Nephron progenitor cell (in vitro differentiated cells): ENCODE results near the gene TBC1D4.

ENCODE experiments used
- DNase-seq: peaks from one replicate; pipeline ENCODE4 v3.0.0; 2021
- H3K27ac Mint-ChIP-seq: 2 replicates; pipeline ENCODE4 v1.8.0; 2021; ENCODE audit warnings: mild to moderate bottlenecking, moderate library complexity, mixed read lengths
- H3K27me3 Mint-ChIP-seq: 2 replicates; pipeline ENCODE4 v1.8.0; 2021; ENCODE audit warnings: mild to moderate bottlenecking, low read depth, mixed read lengths; ENCODE audit not compliant: poor library complexity
- H3K36me3 Mint-ChIP-seq: 2 replicates; pipeline ENCODE4 v1.8.0; 2021; ENCODE audit warnings: low read depth, mixed read lengths
- H3K4me1 Mint-ChIP-seq: 2 replicates; pipeline ENCODE4 v1.8.0; 2021; ENCODE audit warnings: mixed read lengths
- H3K4me3 Mint-ChIP-seq: 2 replicates; pipeline ENCODE4 v1.8.0; 2021; ENCODE audit warnings: mild to moderate bottlenecking, moderate library complexity, mixed read lengths
- H3K9me3 Mint-ChIP-seq: 2 replicates; pipeline ENCODE4 v1.8.0; 2021; ENCODE audit warnings: mild to moderate bottlenecking, moderate library complexity, mixed read lengths
- TF ChIP-seq, protein P1 (sequence below): fragments of 200-600 bp; sonication (generic); IDR thresholded peaks from 2 replicates; pipeline ENCODE4 v1.5.0; 2021; ENCODE audit warnings: antibody characterized with exemption

The TBC1D4 gene, protein sequence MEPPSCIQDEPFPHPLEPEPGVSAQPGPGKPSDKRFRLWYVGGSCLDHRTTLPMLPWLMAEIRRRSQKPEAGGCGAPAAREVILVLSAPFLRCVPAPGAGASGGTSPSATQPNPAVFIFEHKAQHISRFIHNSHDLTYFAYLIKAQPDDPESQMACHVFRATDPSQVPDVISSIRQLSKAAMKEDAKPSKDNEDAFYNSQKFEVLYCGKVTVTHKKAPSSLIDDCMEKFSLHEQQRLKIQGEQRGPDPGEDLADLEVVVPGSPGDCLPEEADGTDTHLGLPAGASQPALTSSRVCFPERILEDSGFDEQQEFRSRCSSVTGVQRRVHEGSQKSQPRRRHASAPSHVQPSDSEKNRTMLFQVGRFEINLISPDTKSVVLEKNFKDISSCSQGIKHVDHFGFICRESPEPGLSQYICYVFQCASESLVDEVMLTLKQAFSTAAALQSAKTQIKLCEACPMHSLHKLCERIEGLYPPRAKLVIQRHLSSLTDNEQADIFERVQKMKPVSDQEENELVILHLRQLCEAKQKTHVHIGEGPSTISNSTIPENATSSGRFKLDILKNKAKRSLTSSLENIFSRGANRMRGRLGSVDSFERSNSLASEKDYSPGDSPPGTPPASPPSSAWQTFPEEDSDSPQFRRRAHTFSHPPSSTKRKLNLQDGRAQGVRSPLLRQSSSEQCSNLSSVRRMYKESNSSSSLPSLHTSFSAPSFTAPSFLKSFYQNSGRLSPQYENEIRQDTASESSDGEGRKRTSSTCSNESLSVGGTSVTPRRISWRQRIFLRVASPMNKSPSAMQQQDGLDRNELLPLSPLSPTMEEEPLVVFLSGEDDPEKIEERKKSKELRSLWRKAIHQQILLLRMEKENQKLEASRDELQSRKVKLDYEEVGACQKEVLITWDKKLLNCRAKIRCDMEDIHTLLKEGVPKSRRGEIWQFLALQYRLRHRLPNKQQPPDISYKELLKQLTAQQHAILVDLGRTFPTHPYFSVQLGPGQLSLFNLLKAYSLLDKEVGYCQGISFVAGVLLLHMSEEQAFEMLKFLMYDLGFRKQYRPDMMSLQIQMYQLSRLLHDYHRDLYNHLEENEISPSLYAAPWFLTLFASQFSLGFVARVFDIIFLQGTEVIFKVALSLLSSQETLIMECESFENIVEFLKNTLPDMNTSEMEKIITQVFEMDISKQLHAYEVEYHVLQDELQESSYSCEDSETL (N-terminal part only)

GRCh38 chr13:75482070-75482819, at the start of gene TBC1D4:
TBC1D4 (minus strand) TSS chr13:75482169; CDS start chr13:75481767, 402 bp downstream.
- H3K4me1 Mint-ChIP-seq: peaks cover 39% of the 10 kb centered on the region
- H3K27me3 Mint-ChIP-seq: peaks cover 7% of the 10 kb centered on the region
- H3K27ac Mint-ChIP-seq: peak within 1 kb of the TSS; percentile 99
- DNase-seq: peak; percentile 85
- H3K4me3 Mint-ChIP-seq: peak within 1 kb of the TSS; percentile 95
- H3K36me3 Mint-ChIP-seq: no peaks in the 10 kb centered on the region
- H3K9me3 Mint-ChIP-seq: no peaks in the 10 kb centered on the region
- TF ChIP-seq, protein P1, sequence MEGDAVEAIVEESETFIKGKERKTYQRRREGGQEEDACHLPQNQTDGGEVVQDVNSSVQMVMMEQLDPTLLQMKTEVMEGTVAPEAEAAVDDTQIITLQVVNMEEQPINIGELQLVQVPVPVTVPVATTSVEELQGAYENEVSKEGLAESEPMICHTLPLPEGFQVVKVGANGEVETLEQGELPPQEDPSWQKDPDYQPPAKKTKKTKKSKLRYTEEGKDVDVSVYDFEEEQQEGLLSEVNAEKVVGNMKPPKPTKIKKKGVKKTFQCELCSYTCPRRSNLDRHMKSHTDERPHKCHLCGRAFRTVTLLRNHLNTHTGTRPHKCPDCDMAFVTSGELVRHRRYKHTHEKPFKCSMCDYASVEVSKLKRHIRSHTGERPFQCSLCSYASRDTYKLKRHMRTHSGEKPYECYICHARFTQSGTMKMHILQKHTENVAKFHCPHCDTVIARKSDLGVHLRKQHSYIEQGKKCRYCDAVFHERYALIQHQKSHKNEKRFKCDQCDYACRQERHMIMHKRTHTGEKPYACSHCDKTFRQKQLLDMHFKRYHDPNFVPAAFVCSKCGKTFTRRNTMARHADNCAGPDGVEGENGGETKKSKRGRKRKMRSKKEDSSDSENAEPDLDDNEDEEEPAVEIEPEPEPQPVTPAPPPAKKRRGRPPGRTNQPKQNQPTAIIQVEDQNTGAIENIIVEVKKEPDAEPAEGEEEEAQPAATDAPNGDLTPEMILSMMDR: peak; percentile 67

GRCh38 chr13:75530549-75530961, 48.6 kb upstream of the TBC1D4 start:
- Mint-ChIP-seq H3K27ac (no peak overlapping the region), H3K27me3 (no peaks in the 10 kb centered on the region)
- TF ChIP-seq, protein P1: no peak

GRCh38 chr13:75521956-75522355, 40.0 kb upstream of the TBC1D4 start:
- Mint-ChIP-seq H3K9me3 (peaks cover 24% of the 10 kb centered on the region), H3K27me3 (no peaks in the 10 kb centered on the region), H3K36me3 (peaks cover 15% of the 10 kb centered on the region), H3K4me3 (no peak overlapping the region), H3K27ac (no peak overlapping the region), H3K4me1 (no peaks in the 10 kb centered on the region)
- TF ChIP-seq, protein P1: no peak
- no peak for DNase-seq

More at GRCh38 chr13:75530549-75530961, 48.6 kb upstream of the TBC1D4 start:
- DNase-seq: no peak
- Mint-ChIP-seq H3K4me3 (no peak overlapping the region), H3K4me1 (peaks cover 16% of the 10 kb centered on the region), H3K9me3 (peaks cover 6% of the 10 kb centered on the region), H3K36me3 (peaks cover 80% of the 10 kb centered on the region)

- no peaks in the 10 kb centered on the region for H3K36me3 Mint-ChIP-seq
These were observed 36.6 kb upstream of the TBC1D4 start for GRCh38 chr13:75518439-75519088.

More at GRCh38 chr13:75518439-75519088, 36.6 kb upstream of the TBC1D4 start:
- Mint-ChIP-seq H3K4me1 (no peaks in the 10 kb centered on the region), H3K27me3 (no peaks in the 10 kb centered on the region), H3K27ac (no peak overlapping the region), H3K9me3 (peaks cover 24% of the 10 kb centered on the region), H3K4me3 (no peak overlapping the region)
- TF ChIP-seq, protein P1: no peak
- no peak for DNase-seq
